Measurements from ENCODE around the gene VTA1.
"Not testable (repeated sequence)": the region's sequence is repeated elsewhere in the genome, so short reads cannot be mapped to it uniquely, and the experiment has no call there.

The VTA1 gene

DNA sequence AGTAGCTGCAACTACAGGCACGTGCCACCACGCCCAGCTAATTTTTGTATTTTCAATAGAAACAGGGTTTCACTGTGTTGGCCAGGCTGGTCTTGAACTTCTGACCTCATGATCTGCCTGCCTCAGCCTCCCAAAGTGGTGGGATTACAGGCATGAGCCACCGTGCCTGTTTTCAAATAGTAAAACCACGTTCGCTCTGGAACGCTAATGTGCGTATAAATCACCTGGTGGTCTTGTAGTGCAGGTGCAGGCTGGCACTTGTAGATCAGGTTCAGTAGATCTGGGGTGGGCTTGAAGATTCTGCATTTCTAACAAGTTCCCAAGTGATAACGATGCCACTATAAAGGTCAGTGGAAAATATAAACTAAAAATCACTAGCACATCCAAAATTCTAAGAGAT lies 41.3 kb downstream of the VTA1 start:
- H3K9me3 ChIP-seq (ENCODE audit: insufficient read depth, low read length, severe bottlenecking); H4K20me1 ChIP-seq (ENCODE audit: insufficient read depth, low read length); H3K79me2 ChIP-seq (ENCODE audit: insufficient read depth, low read length); ATAC-seq (ENCODE audit: insufficient read depth, low read depth); H3K4me3 ChIP-seq (ENCODE audit: low read depth in 1 of 2, low read length in 2 of 2); H3K9ac ChIP-seq (ENCODE audit: low read depth, low read length); H3K4me1 ChIP-seq (ENCODE audit: insufficient read depth, low read length); DNase-seq; H3K4me2 ChIP-seq (ENCODE audit: insufficient read depth, low read length); H3K27ac ChIP-seq (ENCODE audit: low read length); H3K27me3 ChIP-seq (ENCODE audit: insufficient read depth, low read length, poor library complexity); H2AFZ ChIP-seq (ENCODE audit: low read depth, low read length): not testable (repeated sequence)
- peaks cover 18% of the 10 kb centered on the region; the same call in 1 of the 2 replicates for H3K36me3 ChIP-seq (ENCODE audit: insufficient read depth, low read length)
- TF ChIP-seq, protein P1, sequence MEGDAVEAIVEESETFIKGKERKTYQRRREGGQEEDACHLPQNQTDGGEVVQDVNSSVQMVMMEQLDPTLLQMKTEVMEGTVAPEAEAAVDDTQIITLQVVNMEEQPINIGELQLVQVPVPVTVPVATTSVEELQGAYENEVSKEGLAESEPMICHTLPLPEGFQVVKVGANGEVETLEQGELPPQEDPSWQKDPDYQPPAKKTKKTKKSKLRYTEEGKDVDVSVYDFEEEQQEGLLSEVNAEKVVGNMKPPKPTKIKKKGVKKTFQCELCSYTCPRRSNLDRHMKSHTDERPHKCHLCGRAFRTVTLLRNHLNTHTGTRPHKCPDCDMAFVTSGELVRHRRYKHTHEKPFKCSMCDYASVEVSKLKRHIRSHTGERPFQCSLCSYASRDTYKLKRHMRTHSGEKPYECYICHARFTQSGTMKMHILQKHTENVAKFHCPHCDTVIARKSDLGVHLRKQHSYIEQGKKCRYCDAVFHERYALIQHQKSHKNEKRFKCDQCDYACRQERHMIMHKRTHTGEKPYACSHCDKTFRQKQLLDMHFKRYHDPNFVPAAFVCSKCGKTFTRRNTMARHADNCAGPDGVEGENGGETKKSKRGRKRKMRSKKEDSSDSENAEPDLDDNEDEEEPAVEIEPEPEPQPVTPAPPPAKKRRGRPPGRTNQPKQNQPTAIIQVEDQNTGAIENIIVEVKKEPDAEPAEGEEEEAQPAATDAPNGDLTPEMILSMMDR (IDR thresholded peaks at IDR 0.05; ENCODE audit: borderline replicate concordance, extremely low read depth, low read length, poor library complexity, severe bottlenecking), result peak; percentile 41

DNA sequence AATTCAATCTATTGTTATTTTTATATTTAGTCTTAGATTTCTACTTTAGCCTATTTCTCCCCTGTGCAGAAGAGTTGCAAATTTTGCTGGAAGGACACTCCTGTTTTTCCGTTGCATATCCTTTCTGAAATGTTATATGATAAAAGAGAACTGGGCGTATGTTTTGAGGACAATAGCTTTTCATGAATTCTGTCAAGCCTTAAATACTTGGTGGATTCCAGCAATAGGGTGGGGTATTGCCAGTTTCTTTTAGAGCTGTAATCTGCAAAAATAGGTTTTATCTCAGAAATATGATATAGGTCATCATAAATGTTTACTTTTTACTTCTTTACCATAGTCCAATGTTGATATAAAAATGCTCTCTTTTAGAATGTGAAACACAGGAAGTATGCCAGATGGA lies 42.0 kb downstream of the VTA1 start:
- ATAC-seq (ENCODE audit: insufficient read depth, low read depth), result no peak
- Histone ChIP-seq H3K4me1 (ENCODE audit: insufficient read depth, low read length) (no peaks in the 10 kb centered on the region), H3K27me3 (ENCODE audit: insufficient read depth, low read length, poor library complexity) (no peaks in the 10 kb centered on the region)

DNA sequence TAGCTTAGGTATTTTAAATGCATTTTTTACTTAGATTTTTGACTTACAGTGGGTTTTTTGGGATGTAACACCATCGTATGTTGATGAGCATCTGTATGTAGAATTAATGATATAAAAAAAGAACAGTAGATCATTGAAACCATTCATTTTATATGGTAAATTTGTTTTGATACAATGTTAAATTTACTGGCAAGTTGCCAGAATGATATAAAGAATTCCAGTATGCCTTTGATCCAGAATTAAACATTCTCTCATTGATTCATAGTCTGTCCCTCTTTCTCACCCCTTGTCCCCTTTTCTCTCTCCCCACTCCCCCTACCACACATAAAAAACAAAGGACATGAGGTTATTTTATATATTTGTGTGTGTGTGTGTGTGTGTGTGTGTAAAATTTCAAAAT lies 45.3 kb downstream of the VTA1 start:
- H3K36me3 ChIP-seq (ENCODE audit: insufficient read depth, low read length), result peaks cover 24% of the 10 kb centered on the region; the same call in 1 of the 2 replicates
- no peaks in the 10 kb centered on the region for H4K20me1 ChIP-seq (ENCODE audit: insufficient read depth, low read length)
- H3K9me3 ChIP-seq (ENCODE audit: insufficient read depth, low read length, severe bottlenecking), result no peaks in the 10 kb centered on the region
- no peak overlapping the region for H3K4me2 ChIP-seq (ENCODE audit: insufficient read depth, low read length)
- no peak overlapping the region for H3K27ac ChIP-seq (ENCODE audit: low read length)
- no peak for TF ChIP-seq EZH2 (IDR thresholded peaks at IDR 0.05; ENCODE audit: borderline replicate concordance, low read depth, low read length, severe bottlenecking)
- TF ChIP-seq, protein P1 (IDR thresholded peaks at IDR 0.05; ENCODE audit: borderline replicate concordance, extremely low read depth, low read length, poor library complexity, severe bottlenecking), result no peak
- no peaks in the 10 kb centered on the region for H3K27me3 ChIP-seq (ENCODE audit: insufficient read depth, low read length, poor library complexity)
- no peak overlapping the region for H2AFZ ChIP-seq (ENCODE audit: low read depth, low read length)
- peaks cover 4% of the 10 kb centered on the region; the same call in 1 of the 2 replicates for H3K79me2 ChIP-seq (ENCODE audit: insufficient read depth, low read length)
- H3K4me1 ChIP-seq (ENCODE audit: insufficient read depth, low read length), result no peaks in the 10 kb centered on the region
- ATAC-seq (ENCODE audit: insufficient read depth, low read depth), result no peak
- no peak overlapping the region for H3K9ac ChIP-seq (ENCODE audit: low read depth, low read length)
- H3K4me3 ChIP-seq (ENCODE audit: low read depth in 1 of 2, low read length in 2 of 2), result no peak overlapping the region
- no peak for DNase-seq

More for the DNA sequence above, 42.0 kb downstream of the VTA1 start:
- H3K9me3 ChIP-seq (ENCODE audit: insufficient read depth, low read length, severe bottlenecking), result no peaks in the 10 kb centered on the region
- no peak overlapping the region for H3K4me3 ChIP-seq (ENCODE audit: low read depth in 1 of 2, low read length in 2 of 2)
- no peak for TF ChIP-seq EZH2 (IDR thresholded peaks at IDR 0.05; ENCODE audit: borderline replicate concordance, low read depth, low read length, severe bottlenecking)
- TF ChIP-seq, protein P1 (IDR thresholded peaks at IDR 0.05; ENCODE audit: borderline replicate concordance, extremely low read depth, low read length, poor library complexity, severe bottlenecking), result no peak
- H3K27ac ChIP-seq (ENCODE audit: low read length), result no peak overlapping the region
- no peak overlapping the region for H2AFZ ChIP-seq (ENCODE audit: low read depth, low read length)
- H3K36me3 ChIP-seq (ENCODE audit: insufficient read depth, low read length), result peaks cover 24% of the 10 kb centered on the region; the same call in 1 of the 2 replicates
- no peaks in the 10 kb centered on the region; the same call in 1 of the 2 replicates for H3K79me2 ChIP-seq (ENCODE audit: insufficient read depth, low read length)
- DNase-seq, result no peak
- no peaks in the 10 kb centered on the region for H4K20me1 ChIP-seq (ENCODE audit: insufficient read depth, low read length)
- no peak overlapping the region for H3K9ac ChIP-seq (ENCODE audit: low read depth, low read length)
- H3K4me2 ChIP-seq (ENCODE audit: insufficient read depth, low read length), result no peak overlapping the region

DNA sequence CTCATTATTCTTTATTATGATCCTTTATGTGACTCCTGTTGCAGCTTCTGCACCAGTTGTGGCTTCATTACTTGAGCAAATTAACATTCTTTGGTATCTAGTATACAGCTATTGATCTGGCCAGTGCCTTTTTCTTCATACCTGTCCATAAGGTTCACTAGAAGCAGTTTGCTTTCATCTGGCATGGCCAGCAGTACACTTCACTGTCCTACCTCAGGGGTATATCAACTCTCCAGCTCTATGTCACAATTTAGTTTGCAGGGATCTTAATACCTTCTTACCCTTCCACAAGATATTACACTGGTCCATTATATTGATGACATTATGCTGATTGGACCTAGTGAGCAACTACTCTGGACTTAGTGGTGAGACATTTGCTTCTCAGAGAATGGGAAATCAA lies 46.6 kb downstream of the VTA1 start:
- DNase-seq, result no peak
- Histone ChIP-seq H3K4me2 (ENCODE audit: insufficient read depth, low read length) (no peak overlapping the region), H3K9ac (ENCODE audit: low read depth, low read length) (no peak overlapping the region), H3K79me2 (ENCODE audit: insufficient read depth, low read length) (peaks cover 4% of the 10 kb centered on the region; the same call in 1 of the 2 replicates), H3K27me3 (ENCODE audit: insufficient read depth, low read length, poor library complexity) (no peaks in the 10 kb centered on the region), H3K9me3 (ENCODE audit: insufficient read depth, low read length, severe bottlenecking) (no peaks in the 10 kb centered on the region), H3K4me3 (ENCODE audit: low read depth in 1 of 2, low read length in 2 of 2) (no peak overlapping the region), H4K20me1 (ENCODE audit: insufficient read depth, low read length) (no peaks in the 10 kb centered on the region), H2AFZ (ENCODE audit: low read depth, low read length) (no peak overlapping the region), H3K36me3 (ENCODE audit: insufficient read depth, low read length) (peaks cover 28% of the 10 kb centered on the region), H3K27ac (ENCODE audit: low read length) (no peak overlapping the region), H3K4me1 (ENCODE audit: insufficient read depth, low read length) (no peaks in the 10 kb centered on the region)
- no peak for TF ChIP-seq EZH2 (IDR thresholded peaks at IDR 0.05; ENCODE audit: borderline replicate concordance, low read depth, low read length, severe bottlenecking)
- no peak for ATAC-seq (ENCODE audit: insufficient read depth, low read depth)
